K562 (cell line): ENCODE results near the gene RGMB. TPM values are rescaled to one million over a fixed set of nuclear protein-coding genes. Genes with fewer than 3 reads are reported as not detected.
A peak's percentile ranks its signal among the peaks of the same experiment; 100 is the strongest.

Experiments used
- ATAC-seq: fragments of 200-7000 bp; cut with Tn5 transposase; 3 replicates; pipeline ENCODE4 v1.9.1; 2020; ENCODE audit warnings: moderate library complexity
- BruUV-seq: library from RNA; stranded (reverse); fragments of 400-500 nt; replicated peaks from 2 replicates; lab custom pipeline; 2021; lab: Mats Ljungman, UMichigan
- CTCF ChIA-PET: fragments of 300-600 bp; formaldehyde crosslinking; extraction: SDS; loops from one replicate; lab custom pipeline; 2021; ENCODE audit warnings: low intra/inter-chr PET ratio; lab: Yijun Ruan, JAX
- POLR2A ChIA-PET: fragments of 300-600, 350-650 bp; sonication (Branson Sonifier 250); formaldehyde crosslinking; extraction: SDS; loops from one replicate; lab custom pipeline; 2021; ENCODE audit warnings: antibody characterized with exemption, inconsistent platforms; lab: Yijun Ruan, JAX
- DNase-seq, 4 experiments: peaks; one replicate each; pipeline versions ENCODE4 v3.0.0 to v3.0.0-alpha.2; 2011 to 2018; ENCODE audit warnings: low spot score in 3 of 4, mixed read lengths in 3 of 4; ENCODE audit errors: extremely low read depth in 1 of 4
- FAIRE-seq: peaks from 2 replicates; lab custom pipeline; 2011; peaks lifted over from hg19 to GRCh38; lab: Jason Lieb, UNC
- H2AFZ ChIP-seq: 2 replicates; pipeline ENCODE4 v1.6.0; 2011; ENCODE audit warnings: low read depth, low read length, control low read depth, inconsistent platforms
- H3K27ac ChIP-seq: fragments of 200-600 bp; 3 replicates; pipeline ENCODE4 v1.8.0; 2011; ENCODE audit warnings: low read depth, mild to moderate bottlenecking, control low read depth, inconsistent platforms, low read length, moderate library complexity, mixed read lengths; ENCODE audit errors: extremely low read depth
- H3K27me3 ChIP-seq, 2 experiments: fragments of 300-600 bp in 1 of 2; 2 replicates in 1 of 2; 3 replicates in 1 of 2; pipeline versions ENCODE4 v1.6.0 to v1.8.0; 2011; ENCODE audit warnings: inconsistent platforms in 2 of 2, low read length in 2 of 2, mild to moderate bottlenecking in 1 of 2, mixed read lengths in 1 of 2, moderate library complexity in 1 of 2; ENCODE audit not compliant: control insufficient read depth in 2 of 2, insufficient read depth in 2 of 2
- H3K36me3 ChIP-seq: fragments of 300-600 bp; 3 replicates; pipeline ENCODE4 v1.8.0; 2011; ENCODE audit warnings: mild to moderate bottlenecking, low read length, inconsistent platforms; ENCODE audit not compliant: control insufficient read depth, insufficient read depth
- H3K4me1 ChIP-seq, 2 experiments: fragments of 200-600 bp in 1 of 2; replicated peaks in 1 of 2; 2 replicates in 1 of 2; 3 replicates in 1 of 2; pipeline versions ENCODE4 v1.5.1 to v1.8.0; 2011; ENCODE audit warnings: inconsistent platforms in 2 of 2, low read length in 2 of 2, mild to moderate bottlenecking in 1 of 2, mixed read lengths in 1 of 2, moderate library complexity in 1 of 2; ENCODE audit not compliant: control insufficient read depth in 2 of 2, insufficient read depth in 2 of 2
- H3K4me2 ChIP-seq: 2 replicates; pipeline ENCODE4 v1.6.1; 2011; ENCODE audit warnings: low read length, control low read depth, inconsistent platforms, mixed read lengths; ENCODE audit not compliant: insufficient read depth
- H3K4me3 ChIP-seq: fragments of 200-600 bp; sonication (generic), shearing (Covaris generic); 2 replicates; pipeline ENCODE4 v1.5.1; 2016; ENCODE audit warnings: control low read depth, inconsistent platforms
- H3K79me2 ChIP-seq: fragments of 200-600 bp; 3 replicates; pipeline ENCODE4 v1.8.0; 2011; ENCODE audit warnings: low read length, inconsistent platforms; ENCODE audit not compliant: control insufficient read depth, insufficient read depth
- H3K9ac ChIP-seq, 2 experiments: 2 replicates each; pipeline versions ENCODE4 v1.6.0 to v1.6.1; 2011; ENCODE audit warnings: low read depth in 2 of 2, low read length in 2 of 2, control low read depth in 1 of 2, inconsistent platforms in 1 of 2, mild to moderate bottlenecking in 1 of 2, mixed read lengths in 1 of 2; ENCODE audit not compliant: insufficient read depth in 1 of 2
- H3K9me1 ChIP-seq: one replicate; pipeline ENCODE4 v1.6.0; 2011; ENCODE audit warnings: inconsistent platforms, mild to moderate bottlenecking, low read length, moderate library complexity; ENCODE audit not compliant: control insufficient read depth, insufficient read depth
- H3K9me3 ChIP-seq: replicated peaks from 2 replicates; pipeline ENCODE4 v1.5.1; 2011; ENCODE audit warnings: low read depth, low read length, inconsistent platforms; ENCODE audit not compliant: control insufficient read depth, insufficient read depth
- H4K20me1 ChIP-seq: replicated peaks from 2 replicates; pipeline ENCODE4 v1.6.1; 2011; ENCODE audit warnings: low read length, inconsistent platforms, mixed read lengths; ENCODE audit not compliant: control insufficient read depth, insufficient read depth
- FOS ChIP-seq: IDR thresholded peaks from 3 replicates; pipeline ENCODE4 v1.6.1; 2011; ENCODE audit not compliant: insufficient read length; ENCODE audit errors: extremely low read depth
- HNRNPLL ChIP-seq: fragments of 200-400 bp; formaldehyde crosslinking; IDR thresholded peaks from 2 replicates; pipeline ENCODE4 v1.6.1; 2017; ENCODE audit warnings: low read length, low read depth, mild to moderate bottlenecking; ENCODE audit not compliant: poor library complexity, severe bottlenecking
- SMC3 ChIP-seq: conservative IDR thresholded peaks from 2 replicates; pipeline ENCODE4 v1.6.1; 2011; ENCODE audit warnings: low read depth, low read length, improper control_type of control experiment; ENCODE audit not compliant: insufficient read depth
- ZNF24 ChIP-seq: fragments of 450-650 bp; IDR thresholded peaks from 2 replicates; pipeline ENCODE4 v1.6.1; 2016
- WGBS: fragments of 100-300 bp; shearing (Covaris generic); methylation state at CpG from one replicate; pipeline ENCODE4 v1.1.6; 2016; ENCODE audit warnings: low coverage, mixed read lengths; ENCODE audit not compliant: insufficient coverage; ENCODE audit errors: missing lambda C conversion rate; 5-methylcytosine and 5-hydroxymethylcytosine counted together
- in situ Hi-C: fragments of 300-500 bp; cut with MboI; formaldehyde crosslinking; loops from 4 replicates; pipeline ENCODE4 v1.15.0; 2018; ENCODE audit warnings: inconsistent platforms, mixed read lengths
- intact Hi-C: fragments of 100-400 bp; cut with micrococcal nuclease; formaldehyde crosslinking; loops from 2 replicates; pipeline ENCODE4 v1.14.2; 2022
- polyA plus RNA-seq, 8 experiments: library from polyadenylated mRNA; depleted of rRNA in 4 of 8; stranded (reverse) in 5 of 8; unstranded in 3 of 8; fragments of >200 nt; fragmentation: Nextera tagmentation in 2 of 8; fragmentation: Illumina TruSeq in 1 of 8; extraction: Ambion mirVana in 2 of 8; extraction: Trizol in 1 of 8; gene quantifications; 2 replicates each; pipeline versions ENCODE4 v1.2.1 to v1.2.3, GENCODE V29; 2011 to 2014; ENCODE audit warnings: inconsistent platforms in 1 of 8, missing spikeins in 1 of 8
- total RNA-seq, 7 experiments: library from RNA; depleted of rRNA in 6 of 7; stranded (reverse); fragments of >200 nt in 6 of 7; fragmentation: Illumina TruSeq in 2 of 7; extraction: Trizol in 2 of 7; gene quantifications; 2 replicates each; pipeline versions ENCODE4 v1.2.1 to v1.2.3, GENCODE V29; 2011 to 2021; ENCODE audit warnings: low replicate concordance in 1 of 7
- TF ChIP-seq, protein P1 (sequence below), 2 experiments: IDR thresholded peaks in 1 of 2; conservative IDR thresholded peaks in 1 of 2; 2 replicates each; pipeline ENCODE4 v1.6.1; 2016; ENCODE audit warnings: low read depth in 2 of 2, mild to moderate bottlenecking in 1 of 2, missing compliant biosample characterization in 1 of 2, missing genetic modification characterization in 1 of 2, moderate library complexity in 1 of 2
- TF ChIP-seq, protein P2 (sequence below): sonication (generic); formaldehyde crosslinking; IDR thresholded peaks from 2 replicates; pipeline ENCODE4 v1.9.0; 2022; ENCODE audit warnings: mild to moderate bottlenecking, missing genetic modification reagents
- TF ChIP-seq, protein P3 (sequence below), 3 experiments: IDR thresholded peaks in 2 of 3; conservative IDR thresholded peaks in 1 of 3; 2 replicates each; pipeline ENCODE4 v1.5.1; 2011 to 2012; ENCODE audit warnings: low read length in 3 of 3, mild to moderate bottlenecking in 3 of 3, control low read depth in 2 of 3, improper control_type of control experiment in 1 of 3, inconsistent platforms in 1 of 3, low read depth in 1 of 3, mixed read lengths in 1 of 3, moderate library complexity in 1 of 3; ENCODE audit not compliant: insufficient read depth in 2 of 3

The RGMB gene
- total and polyA plus RNA-seq, 9 of the 15 experiments (the other 6 are each of a cell fraction or from before 2014, with no cell fraction given): 0.03 to 0.38 TPM; not detected in 7

DNA sequence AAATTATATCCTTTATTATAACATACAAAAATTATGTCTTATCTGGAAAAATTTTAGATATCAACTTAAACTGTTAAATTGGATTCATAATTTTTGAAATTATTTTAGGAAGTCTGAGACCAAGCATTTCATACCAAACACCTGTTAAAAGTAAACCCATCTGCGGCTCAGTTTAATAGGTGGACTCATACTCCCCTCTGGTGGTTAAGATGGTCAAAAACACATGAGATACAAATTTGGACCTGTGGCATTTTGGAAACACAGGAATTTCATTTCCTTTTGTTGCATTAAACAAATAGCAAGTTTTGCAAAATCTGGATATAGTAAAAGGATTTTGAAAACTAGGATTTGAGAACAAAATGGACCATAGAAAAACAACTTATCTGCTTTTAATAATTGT, 53.7 kb downstream of the RGMB start:
- intact Hi-C loops (loop anchor here (1.0 to 5.0 kb wide), 2 partner anchors 235 to 1596 kb away; no protein-coding TSS in a partner anchor), in situ Hi-C loops (no loop called here)
- no peak for FAIRE-seq
- no peaks in the 10 kb centered on the region for H3K9me1 ChIP-seq
- no peaks in the 10 kb centered on the region for H3K9me3 ChIP-seq
- no peaks in the 10 kb centered on the region for H3K4me1 ChIP-seq
- H3K79me2 ChIP-seq: no peaks in the 10 kb centered on the region
- 0% methylated on average over 1 of the region's 1 CpG for WGBS
- H2AFZ ChIP-seq: no peak overlapping the region
- H3K4me2 ChIP-seq: no peak overlapping the region
- H4K20me1 ChIP-seq: no peaks in the 10 kb centered on the region
- ChIA-PET POLR2A (no interaction called here), CTCF (interaction anchor here (0.6 kb wide), 1 partner anchor 80 kb away, joined by 3 read pairs; no protein-coding TSS in a partner anchor)
- BruUV-seq: no TSS peak
- no peaks in the 10 kb centered on the region for H3K36me3 ChIP-seq
- no peaks in the 10 kb centered on the region for H3K27me3 ChIP-seq
- peak; percentile 29 to 47 (median 36) for DNase-seq
- H3K27ac ChIP-seq: no peak overlapping the region
- no peak overlapping the region for H3K4me3 ChIP-seq
- peak; percentile 85 for ATAC-seq
- no peak overlapping the region for H3K9ac ChIP-seq
- TF ChIP-seq, protein P1, sequence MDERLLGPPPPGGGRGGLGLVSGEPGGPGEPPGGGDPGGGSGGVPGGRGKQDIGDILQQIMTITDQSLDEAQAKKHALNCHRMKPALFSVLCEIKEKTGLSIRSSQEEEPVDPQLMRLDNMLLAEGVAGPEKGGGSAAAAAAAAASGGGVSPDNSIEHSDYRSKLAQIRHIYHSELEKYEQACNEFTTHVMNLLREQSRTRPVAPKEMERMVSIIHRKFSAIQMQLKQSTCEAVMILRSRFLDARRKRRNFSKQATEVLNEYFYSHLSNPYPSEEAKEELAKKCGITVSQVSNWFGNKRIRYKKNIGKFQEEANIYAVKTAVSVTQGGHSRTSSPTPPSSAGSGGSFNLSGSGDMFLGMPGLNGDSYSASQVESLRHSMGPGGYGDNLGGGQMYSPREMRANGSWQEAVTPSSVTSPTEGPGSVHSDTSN (CRISPR knock-in tag; IDR thresholded peaks at IDR 0.05; ENCODE audit: low read depth): no peak
- TF ChIP-seq, protein P1 (tag; conservative IDR thresholded peaks at IDR 0.05; ENCODE audit: low read depth): no peak
- TF ChIP-seq ZNF24 (no peak), HNRNPLL (no peak), FOS (no peak), SMC3 (peak; percentile 32; the same call in 1 of the 2 replicates)
- TF ChIP-seq, protein P2, sequence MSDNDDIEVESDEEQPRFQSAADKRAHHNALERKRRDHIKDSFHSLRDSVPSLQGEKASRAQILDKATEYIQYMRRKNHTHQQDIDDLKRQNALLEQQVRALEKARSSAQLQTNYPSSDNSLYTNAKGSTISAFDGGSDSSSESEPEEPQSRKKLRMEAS: no peak
- TF ChIP-seq, protein P3, sequence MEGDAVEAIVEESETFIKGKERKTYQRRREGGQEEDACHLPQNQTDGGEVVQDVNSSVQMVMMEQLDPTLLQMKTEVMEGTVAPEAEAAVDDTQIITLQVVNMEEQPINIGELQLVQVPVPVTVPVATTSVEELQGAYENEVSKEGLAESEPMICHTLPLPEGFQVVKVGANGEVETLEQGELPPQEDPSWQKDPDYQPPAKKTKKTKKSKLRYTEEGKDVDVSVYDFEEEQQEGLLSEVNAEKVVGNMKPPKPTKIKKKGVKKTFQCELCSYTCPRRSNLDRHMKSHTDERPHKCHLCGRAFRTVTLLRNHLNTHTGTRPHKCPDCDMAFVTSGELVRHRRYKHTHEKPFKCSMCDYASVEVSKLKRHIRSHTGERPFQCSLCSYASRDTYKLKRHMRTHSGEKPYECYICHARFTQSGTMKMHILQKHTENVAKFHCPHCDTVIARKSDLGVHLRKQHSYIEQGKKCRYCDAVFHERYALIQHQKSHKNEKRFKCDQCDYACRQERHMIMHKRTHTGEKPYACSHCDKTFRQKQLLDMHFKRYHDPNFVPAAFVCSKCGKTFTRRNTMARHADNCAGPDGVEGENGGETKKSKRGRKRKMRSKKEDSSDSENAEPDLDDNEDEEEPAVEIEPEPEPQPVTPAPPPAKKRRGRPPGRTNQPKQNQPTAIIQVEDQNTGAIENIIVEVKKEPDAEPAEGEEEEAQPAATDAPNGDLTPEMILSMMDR (IDR thresholded peaks at IDR 0.05 in 2 of 3, conservative IDR thresholded peaks at IDR 0.05 in 1 of 3; ENCODE audit: insufficient read depth in 2 of 3, low read depth in 1 of 3, low read length in 3 of 3): peak; percentile 39 to 63 (median 52); a peak in 5 of 6 replicates
